PC-3 (cell line): Measurements from ENCODE around the gene TUBGCP6. TPM values are rescaled to one million over a fixed set of nuclear protein-coding genes. Genes with fewer than 3 reads are reported as not detected.
"Not testable (repeated sequence)": the region's sequence is repeated elsewhere in the genome, so short reads cannot be mapped to it uniquely, and the experiment has no call there.

Experiments
- ATAC-seq: fragments of 200-7000 bp; cut with Tn5 transposase; 2 replicates; pipeline ENCODE4 v1.9.1; 2020; ENCODE audit warnings: mild to moderate bottlenecking, moderate library complexity
- BruUV-seq: library from RNA; stranded (reverse); fragments of 400-500 nt; replicated peaks from 2 replicates; lab custom pipeline; 2021; lab: Mats Ljungman, UMichigan
- CTCF ChIA-PET: fragments of 300-600 bp; sonication (Branson Sonifier 250); formaldehyde crosslinking; loops from one replicate; lab custom pipeline; 2022; ENCODE audit warnings: antibody characterized with exemption; lab: Charles Lee
- POLR2A ChIA-PET: fragments of 300-600 bp; sonication (Branson Sonifier 250); formaldehyde crosslinking; loops from one replicate; lab custom pipeline; 2022; ENCODE audit warnings: antibody characterized with exemption; ENCODE audit not compliant: unreplicated experiment; lab: Charles Lee
- DNase-seq: peaks from one replicate; pipeline ENCODE4 v3.0.0-alpha.2; 2015
- H2AFZ ChIP-seq: fragments of 300-600 bp; sonication (generic); 2 replicates; pipeline ENCODE4 v1.6.0; 2016; ENCODE audit warnings: antibody characterized with exemption, low read length
- H3F3A ChIP-seq: fragments of 300-600 bp; sonication (generic); one replicate; pipeline ENCODE4 v1.6.0; 2017; ENCODE audit warnings: antibody characterized with exemption, low read length, control low read depth, mild to moderate bottlenecking; ENCODE audit not compliant: unreplicated experiment
- H3K27ac ChIP-seq: fragments of 300-600 bp; sonication (generic); 2 replicates; pipeline ENCODE4 v1.5.1; 2016; ENCODE audit warnings: mild to moderate bottlenecking, low read length
- H3K27me3 ChIP-seq: fragments of 300-600 bp; sonication (generic); 2 replicates; pipeline ENCODE4 v1.6.1; 2016; ENCODE audit warnings: low read length, mixed read lengths
- H3K36me3 ChIP-seq: fragments of 300-600 bp; sonication (generic); 2 replicates; pipeline ENCODE4 v1.6.1; 2016; ENCODE audit warnings: low read depth, mixed run types, low read length, mixed read lengths
- H3K4me1 ChIP-seq: fragments of 300-600 bp; sonication (generic); 2 replicates; pipeline ENCODE4 v1.5.1; 2016; ENCODE audit warnings: low read length; ENCODE audit not compliant: insufficient read depth
- H3K4me2 ChIP-seq: fragments of 300-600 bp; sonication (generic); 2 replicates; pipeline ENCODE4 v1.6.0; 2016; ENCODE audit warnings: low read length
- H3K4me3 ChIP-seq: fragments of 300-600 bp; sonication (generic); 2 replicates; pipeline ENCODE4 v1.5.1; 2016; ENCODE audit warnings: mild to moderate bottlenecking, low read length, mixed read lengths
- H3K79me2 ChIP-seq: fragments of 300-600 bp; sonication (generic); 2 replicates; pipeline ENCODE4 v1.6.1; 2017; ENCODE audit warnings: low read length, mixed read lengths
- H3K9ac ChIP-seq: fragments of 300-600 bp; sonication (generic); 2 replicates; pipeline ENCODE4 v1.6.0; 2016; ENCODE audit warnings: mild to moderate bottlenecking, low read length
- H3K9me2 ChIP-seq: fragments of 300-600 bp; sonication (generic); replicated peaks from 2 replicates; pipeline ENCODE4 v1.6.1; 2016; ENCODE audit warnings: mixed run types, low read length, mixed read lengths
- H3K9me3 ChIP-seq: fragments of 300-600 bp; sonication (generic); 2 replicates; pipeline ENCODE4 v1.6.1; 2016; ENCODE audit warnings: low read length, mixed read lengths
- H4K20me1 ChIP-seq: fragments of 300-600 bp; sonication (generic); 2 replicates; pipeline ENCODE4 v1.6.1; 2016; ENCODE audit warnings: low read length, mixed read lengths
- EZH2 ChIP-seq: fragments of 300-600 bp; sonication (generic); IDR thresholded peaks from one replicate; pipeline ENCODE4 v1.6.1; 2017; ENCODE audit warnings: antibody characterized with exemption, mild to moderate bottlenecking, low read length; ENCODE audit not compliant: unreplicated experiment
- EZH2phosphoT487 ChIP-seq: fragments of 300-600 bp; sonication (generic); IDR thresholded peaks from 2 replicates; pipeline ENCODE4 v1.6.1; 2018; ENCODE audit warnings: mild to moderate bottlenecking, antibody characterized with exemption, low read length, borderline replicate concordance
- intact Hi-C: fragments of 100-400 bp; cut with micrococcal nuclease; formaldehyde crosslinking; loops from 2 replicates; pipeline ENCODE4 v1.9.0; 2023
- total RNA-seq: library from RNA; depleted of rRNA; stranded (reverse); fragments of >200 nt; gene quantifications from 2 replicates; pipeline ENCODE4 v1.2.3, GENCODE V29; 2014
- TF ChIP-seq, protein P1 (sequence below): fragments of 300-600 bp; sonication (generic); conservative IDR thresholded peaks from 2 replicates; pipeline ENCODE4 v1.5.1; 2017; ENCODE audit warnings: antibody characterized with exemption, low read depth, mild to moderate bottlenecking, low read length

Gene TUBGCP6
- total RNA-seq, 1 experiment from 2014 or later, result 32.1 TPM

DNA sequence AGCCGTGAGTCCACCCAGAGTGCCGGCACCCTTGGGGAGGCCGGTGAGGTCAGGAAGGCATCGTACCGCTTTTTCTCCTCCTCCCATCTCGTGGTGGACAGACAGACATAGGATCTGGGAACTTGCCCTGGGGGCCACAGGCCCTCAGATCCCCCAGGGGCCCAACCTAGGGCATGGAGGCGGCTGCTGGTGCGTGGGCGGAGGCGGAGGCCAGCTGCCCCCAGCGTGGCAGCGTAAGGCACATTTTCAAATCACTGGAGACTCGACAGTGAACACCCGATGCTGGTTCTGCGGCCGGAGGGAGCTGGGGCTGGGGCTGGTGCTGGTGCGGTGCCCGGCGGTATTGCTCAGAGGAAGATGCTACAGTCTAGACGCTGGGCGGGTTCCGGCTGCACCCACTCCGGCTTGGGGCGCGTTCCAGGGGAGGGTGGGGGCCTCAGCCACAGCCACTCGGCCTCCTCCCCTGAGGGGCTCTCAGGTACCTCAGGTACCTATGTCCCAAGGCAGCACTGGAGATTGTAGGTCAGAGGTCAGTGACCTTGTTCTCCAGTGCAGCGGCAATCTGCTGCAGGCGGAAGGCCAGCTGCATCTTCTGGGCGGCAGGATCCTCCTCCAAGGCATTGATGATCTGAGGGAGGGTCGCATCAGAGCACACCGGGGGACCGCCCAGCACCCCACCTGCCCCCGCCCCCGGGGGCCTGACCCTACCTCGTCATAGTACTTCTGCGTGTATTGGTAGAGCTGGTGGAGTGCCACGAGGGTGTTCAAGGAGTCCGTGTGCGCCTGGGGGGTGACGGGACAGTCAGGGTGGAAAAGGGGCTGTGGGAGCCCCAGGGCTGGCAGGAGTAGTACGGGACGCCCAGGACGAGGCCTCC is 30.6 kb upstream of the TUBGCP6 start:
- Histone ChIP-seq H3K27ac (no peak overlapping the region), H3K9ac (no peak overlapping the region), H3K9me2 (no peaks in the 10 kb centered on the region), H3K79me2 (no peaks in the 10 kb centered on the region), H3K4me3 (no peak overlapping the region), H3K4me2 (no peak overlapping the region), H3K27me3 (no peaks in the 10 kb centered on the region), H3F3A (no peaks in the 10 kb centered on the region), H4K20me1 (no peaks in the 10 kb centered on the region), H3K4me1 (peaks cover 11% of the 10 kb centered on the region), H3K36me3 (peaks cover 22% of the 10 kb centered on the region), H3K9me3 (no peaks in the 10 kb centered on the region), H2AFZ (no peak overlapping the region)
- BruUV-seq, result TSS peak; percentile 48
- DNase-seq, result no peak
- ATAC-seq, result no peak
- ChIA-PET CTCF (interaction anchor here (1.0 kb wide), 1 partner anchor 30 kb away, joined by 4 read pairs; no protein-coding TSS in a partner anchor), POLR2A (no interaction called here)
- intact Hi-C loops, result no loop called here
- TF ChIP-seq, protein P1, sequence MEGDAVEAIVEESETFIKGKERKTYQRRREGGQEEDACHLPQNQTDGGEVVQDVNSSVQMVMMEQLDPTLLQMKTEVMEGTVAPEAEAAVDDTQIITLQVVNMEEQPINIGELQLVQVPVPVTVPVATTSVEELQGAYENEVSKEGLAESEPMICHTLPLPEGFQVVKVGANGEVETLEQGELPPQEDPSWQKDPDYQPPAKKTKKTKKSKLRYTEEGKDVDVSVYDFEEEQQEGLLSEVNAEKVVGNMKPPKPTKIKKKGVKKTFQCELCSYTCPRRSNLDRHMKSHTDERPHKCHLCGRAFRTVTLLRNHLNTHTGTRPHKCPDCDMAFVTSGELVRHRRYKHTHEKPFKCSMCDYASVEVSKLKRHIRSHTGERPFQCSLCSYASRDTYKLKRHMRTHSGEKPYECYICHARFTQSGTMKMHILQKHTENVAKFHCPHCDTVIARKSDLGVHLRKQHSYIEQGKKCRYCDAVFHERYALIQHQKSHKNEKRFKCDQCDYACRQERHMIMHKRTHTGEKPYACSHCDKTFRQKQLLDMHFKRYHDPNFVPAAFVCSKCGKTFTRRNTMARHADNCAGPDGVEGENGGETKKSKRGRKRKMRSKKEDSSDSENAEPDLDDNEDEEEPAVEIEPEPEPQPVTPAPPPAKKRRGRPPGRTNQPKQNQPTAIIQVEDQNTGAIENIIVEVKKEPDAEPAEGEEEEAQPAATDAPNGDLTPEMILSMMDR, result no peak
- TF ChIP-seq EZH2 (no peak), EZH2phosphoT487 (no peak)

DNA sequence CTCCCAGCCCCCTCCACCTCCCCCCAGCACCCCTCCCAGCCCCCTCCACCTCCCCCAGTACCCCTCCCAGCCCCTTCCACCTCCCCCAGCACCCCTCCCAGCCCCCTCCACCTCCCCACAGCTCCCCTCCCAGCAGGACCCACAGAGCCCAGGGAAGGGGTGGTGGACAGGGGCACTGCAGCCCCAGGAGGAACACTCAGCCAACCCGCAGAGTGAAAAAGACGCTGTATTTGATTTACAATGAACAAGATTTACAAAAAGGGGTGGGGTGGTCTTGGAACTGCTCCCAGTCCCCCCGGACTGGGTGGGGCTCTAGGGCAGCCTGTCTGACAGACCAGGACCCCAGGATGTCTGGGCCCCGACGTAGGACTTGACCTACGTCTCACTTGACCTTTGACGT is 29.9 kb upstream of the TUBGCP6 start:
- Histone ChIP-seq H3K9ac (no peak overlapping the region), H3K36me3 (peaks cover 22% of the 10 kb centered on the region), H3K27ac (no peak overlapping the region), H3K4me2 (no peak overlapping the region), H2AFZ (no peak overlapping the region), H3K79me2 (no peaks in the 10 kb centered on the region), H3K9me3 (no peaks in the 10 kb centered on the region), H3K9me2 (no peaks in the 10 kb centered on the region), H3F3A (no peaks in the 10 kb centered on the region), H4K20me1 (no peaks in the 10 kb centered on the region), H3K27me3 (no peaks in the 10 kb centered on the region), H3K4me1 (peaks cover 11% of the 10 kb centered on the region), H3K4me3 (no peak overlapping the region)
- no peak for DNase-seq
- ChIA-PET POLR2A (no interaction called here), CTCF (no interaction called here)
- no peak for TF ChIP-seq EZH2
- TF ChIP-seq, protein P1, result no peak
- TF ChIP-seq EZH2phosphoT487, result no peak
- no TSS peak for BruUV-seq
- no peak for ATAC-seq
- intact Hi-C loops, result loop anchor here (5.0 kb wide), 1 partner anchor 68 kb away; the partner anchor contains the start of gene PPP6R2

DNA sequence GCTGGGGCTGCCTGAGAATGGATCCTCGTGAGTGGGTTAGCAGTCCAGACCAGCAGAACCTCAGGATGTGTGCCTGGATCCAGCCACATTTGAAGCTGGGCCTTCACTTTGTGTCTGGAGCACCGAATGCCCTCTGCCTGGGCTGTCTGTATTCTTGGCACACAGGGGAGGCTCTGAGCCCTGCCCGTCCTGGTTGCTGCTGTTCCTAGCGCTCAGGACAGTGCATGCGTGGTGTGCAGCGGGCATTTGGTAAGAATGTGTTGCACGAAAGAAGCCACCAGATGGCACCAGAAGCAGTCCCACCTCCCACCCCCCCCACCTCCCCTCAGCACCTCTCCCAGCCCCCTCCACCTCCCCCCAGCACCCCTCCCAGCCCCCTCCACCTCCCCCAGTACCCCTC is 29.5 kb upstream of the TUBGCP6 start:
- ChIA-PET POLR2A (no interaction called here), CTCF (no interaction called here)
- no peak overlapping the region for H3K4me2 ChIP-seq
- no peaks in the 10 kb centered on the region for H3K9me3 ChIP-seq
- no peaks in the 10 kb centered on the region for H3K27me3 ChIP-seq
- peaks cover 22% of the 10 kb centered on the region for H3K36me3 ChIP-seq
- peak; percentile 58 for DNase-seq
- H2AFZ ChIP-seq, result no peak overlapping the region
- no peaks in the 10 kb centered on the region for H3K9me2 ChIP-seq
- no peaks in the 10 kb centered on the region for H4K20me1 ChIP-seq
- intact Hi-C loops, result loop anchor here (5.0 kb wide), 1 partner anchor 68 kb away; the partner anchor contains the start of gene PPP6R2
- H3K4me1 ChIP-seq, result peaks cover 11% of the 10 kb centered on the region
- no peak overlapping the region for H3K4me3 ChIP-seq
- no peak overlapping the region for H3K9ac ChIP-seq
- no peak overlapping the region for H3K27ac ChIP-seq
- TF ChIP-seq EZH2phosphoT487 (no peak), EZH2 (no peak)
- TF ChIP-seq, protein P1, result no peak
- H3K79me2 ChIP-seq, result no peaks in the 10 kb centered on the region
- no TSS peak for BruUV-seq
- ATAC-seq, result no peak
- no peaks in the 10 kb centered on the region for H3F3A ChIP-seq

DNA sequence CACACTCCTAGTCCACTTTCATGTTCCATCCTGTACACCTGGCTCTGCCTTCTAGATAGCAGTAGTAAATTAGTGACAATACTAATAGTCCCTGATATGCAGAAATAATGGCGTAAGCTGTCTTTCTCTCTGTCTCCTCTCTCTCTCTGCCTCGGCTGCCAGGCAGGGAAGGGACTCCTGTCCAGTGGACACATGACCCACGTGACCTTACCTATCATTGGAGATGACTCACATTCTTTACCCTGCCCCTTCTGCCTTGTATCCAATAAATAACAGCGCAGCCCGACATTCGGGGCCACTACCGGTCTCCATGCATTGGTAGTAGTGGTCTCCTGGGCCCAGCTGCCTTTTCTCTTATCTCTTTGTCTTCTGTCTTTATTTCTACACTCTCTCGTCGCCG is 29.0 kb upstream of the TUBGCP6 start:
- H3K9me3 ChIP-seq, CTCF ChIA-PET, H3K9ac ChIP-seq, H3F3A ChIP-seq, H3K4me3 ChIP-seq, H3K27me3 ChIP-seq, H3K4me2 ChIP-seq, BruUV-seq, H3K9me2 ChIP-seq, H3K27ac ChIP-seq, H4K20me1 ChIP-seq, DNase-seq, ATAC-seq, POLR2A ChIA-PET, H3K79me2 ChIP-seq, H2AFZ ChIP-seq: not testable (repeated sequence)
- intact Hi-C loops, result loop anchor here (5.0 kb wide), 1 partner anchor 69 kb away; the partner anchor contains the start of gene PPP6R2
- H3K4me1 ChIP-seq, result peaks cover 11% of the 10 kb centered on the region
- peaks cover 22% of the 10 kb centered on the region for H3K36me3 ChIP-seq
